Suppressor macrophage (primary cell): ENCODE results near the gene RNF187.

Source experiments
- DNase-seq, 4 experiments: peaks; one replicate each; pipeline ENCODE4 v3.0.0-alpha.2; 2020 to 2022

RNF187 gene

DNA sequence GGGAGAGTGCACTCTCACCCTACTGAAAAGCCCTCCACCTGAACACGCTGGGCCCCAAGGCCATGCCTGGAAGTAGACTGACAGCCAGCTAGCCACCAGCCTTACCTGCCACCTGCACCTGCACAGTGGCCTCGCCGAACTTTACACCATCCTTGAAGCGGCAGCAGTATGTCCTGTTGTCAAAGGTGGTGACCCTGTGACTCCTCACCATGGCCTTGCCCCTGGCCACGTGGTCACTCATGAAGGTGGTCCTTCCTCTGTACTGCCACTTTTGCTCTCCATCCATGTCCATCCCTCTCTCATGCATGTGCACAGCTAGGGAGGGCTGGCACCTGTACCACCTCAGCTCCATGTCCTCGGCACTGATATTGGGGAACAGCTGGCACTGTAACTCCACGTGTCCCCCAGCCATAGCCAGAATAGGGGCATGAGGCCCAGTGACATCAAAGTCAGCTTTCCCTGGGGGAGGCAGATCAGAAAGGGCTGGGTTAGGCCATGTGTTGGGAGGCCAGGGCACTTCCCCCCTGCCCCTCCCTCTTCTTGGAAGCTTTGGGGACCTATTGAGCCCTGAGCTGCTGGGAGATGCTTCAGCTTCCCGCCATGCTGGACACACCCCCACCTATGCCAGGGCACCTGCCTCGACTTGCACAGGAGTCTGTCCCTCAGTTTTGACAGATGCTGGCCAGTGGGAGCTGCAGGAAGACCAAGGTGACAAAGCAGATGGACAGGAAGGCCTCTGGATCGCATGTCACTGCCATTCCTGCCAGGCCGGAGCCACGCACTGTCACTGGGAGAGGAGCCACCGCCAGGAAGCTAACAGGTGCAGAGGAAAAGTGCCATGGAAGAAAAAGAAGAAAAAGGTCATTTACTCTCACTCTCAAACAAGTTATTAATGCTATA lies 24.6 kb downstream of the RNF187 start:
- DNase-seq = no peak

DNA sequence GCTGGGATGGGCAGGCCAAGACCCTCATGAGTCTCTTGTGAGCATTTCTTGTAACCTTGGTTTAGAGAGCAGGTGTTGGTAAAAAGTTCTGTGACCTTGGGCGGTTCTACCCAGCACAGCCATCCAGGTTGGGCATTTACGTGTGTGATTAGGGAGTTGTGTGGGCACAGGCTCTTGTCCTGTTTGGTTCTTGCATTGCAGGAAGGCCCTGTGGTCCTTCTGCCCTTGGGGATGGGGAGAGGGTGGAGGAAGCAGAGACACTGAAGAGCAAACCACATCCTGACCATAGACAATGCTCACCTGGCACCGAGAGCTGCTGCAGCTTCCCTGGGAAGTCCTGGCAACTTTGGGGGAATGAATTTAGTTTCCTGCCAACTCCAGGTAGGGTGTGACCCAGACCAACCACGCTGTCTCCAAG lies 25.6 kb downstream of the RNF187 start:
- DNase-seq = no peak

DNA sequence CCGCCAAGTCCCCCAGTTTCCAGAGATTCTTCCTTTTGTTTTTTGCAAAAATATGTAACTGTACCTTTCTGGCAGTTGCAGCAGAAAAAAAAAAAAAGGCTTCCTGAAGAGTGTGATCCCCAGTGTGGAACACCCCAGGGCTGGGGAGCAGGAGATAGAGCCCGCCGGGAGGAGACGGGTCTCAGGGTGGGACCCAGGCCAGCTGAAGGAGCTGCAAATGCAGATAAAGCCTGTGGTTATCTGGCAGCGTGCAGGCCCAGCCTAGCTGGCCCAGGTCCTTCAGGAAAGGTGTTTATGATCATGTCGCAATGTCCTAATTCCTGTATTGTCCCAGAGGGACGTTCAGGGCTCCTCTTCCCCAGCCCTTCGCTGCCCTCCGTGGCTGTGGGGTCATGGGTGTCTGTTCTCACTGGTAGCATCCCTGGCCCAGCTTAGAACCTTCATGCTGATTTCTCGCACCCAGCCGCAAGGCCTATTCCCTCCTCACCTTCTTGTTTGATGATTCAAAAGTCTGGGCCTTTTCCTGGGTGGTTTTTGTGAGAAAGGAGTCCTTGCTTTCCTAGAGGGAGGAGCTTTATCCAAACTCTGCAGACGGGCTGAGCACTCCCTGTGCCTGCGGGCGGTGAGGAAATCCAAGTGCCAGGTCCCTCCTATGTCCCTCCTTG lies 26.2 kb downstream of the RNF187 start:
- no peak for DNase-seq

DNA sequence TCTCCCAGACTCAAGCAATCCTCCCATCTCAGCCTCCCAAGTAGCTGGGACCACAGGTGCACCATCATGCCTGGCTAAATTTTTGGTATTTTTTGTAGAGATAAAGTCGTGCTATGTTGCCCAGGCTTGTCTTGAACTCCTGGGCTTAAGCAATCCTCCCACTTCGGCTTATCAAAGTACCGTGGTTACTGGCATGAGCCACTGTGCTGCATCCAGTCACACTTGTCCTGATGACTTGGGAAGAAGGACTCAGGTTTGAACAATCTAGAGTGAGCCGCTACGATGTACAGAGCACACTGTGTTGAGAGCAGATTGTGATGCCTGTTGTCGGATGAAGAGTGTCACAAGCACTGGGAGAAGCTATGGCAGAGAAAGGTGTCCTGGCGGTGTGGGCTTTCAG lies 27.2 kb downstream of the RNF187 start:
- DNase-seq = no peak

DNA sequence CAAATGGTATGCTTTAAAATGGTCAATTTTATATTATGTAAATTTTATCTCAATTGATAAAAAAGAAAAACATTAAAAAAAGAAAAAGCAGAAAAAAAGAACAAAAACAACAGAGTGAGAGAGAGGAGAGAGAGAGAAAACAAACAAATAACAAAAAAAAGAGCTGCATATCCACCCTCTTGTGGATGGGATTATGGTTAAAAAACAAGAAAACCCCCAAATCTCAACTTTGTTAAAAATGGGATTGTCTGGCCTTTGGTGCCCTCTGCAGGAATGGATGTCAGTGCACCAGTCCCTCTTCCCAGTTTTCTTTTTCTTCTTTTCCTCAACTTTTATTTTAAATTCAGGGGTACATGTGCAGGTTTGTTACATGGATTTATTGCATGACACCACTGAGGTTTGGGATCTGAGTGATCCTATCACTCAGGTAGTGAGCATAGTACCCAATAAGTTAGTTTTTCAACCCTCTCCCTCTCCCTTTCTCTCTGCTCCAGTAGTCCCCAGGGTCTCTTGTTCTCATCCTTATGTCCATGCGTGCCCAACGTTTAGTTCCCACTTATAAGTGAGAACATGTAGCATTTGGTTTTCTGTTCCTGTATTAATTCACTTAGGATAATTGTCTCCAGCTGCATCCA lies 28.1 kb downstream of the RNF187 start:
- peak; percentile 57 to 64 (median 60) for DNase-seq

DNA sequence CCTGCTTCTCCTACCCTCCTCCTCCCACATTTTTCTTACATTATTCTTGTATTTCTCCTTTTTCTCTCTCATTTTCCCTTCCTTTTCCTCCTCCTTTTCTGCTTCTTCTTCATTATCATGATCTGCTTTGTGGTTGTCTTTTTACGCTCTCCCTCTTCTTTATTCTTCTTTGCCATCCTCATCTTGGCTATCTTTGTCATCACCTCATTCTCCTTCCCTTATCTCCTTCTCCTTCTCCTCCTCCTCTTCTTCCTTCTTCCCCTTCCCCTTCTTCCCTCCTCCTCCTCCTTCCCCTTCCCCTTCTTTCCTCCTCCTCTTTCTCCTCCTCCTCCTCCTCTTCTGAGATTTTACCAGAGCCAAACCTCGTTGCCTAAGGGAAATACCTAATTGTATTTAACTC lies 30.5 kb downstream of the RNF187 start:
- DNase-seq = no peak

DNA sequence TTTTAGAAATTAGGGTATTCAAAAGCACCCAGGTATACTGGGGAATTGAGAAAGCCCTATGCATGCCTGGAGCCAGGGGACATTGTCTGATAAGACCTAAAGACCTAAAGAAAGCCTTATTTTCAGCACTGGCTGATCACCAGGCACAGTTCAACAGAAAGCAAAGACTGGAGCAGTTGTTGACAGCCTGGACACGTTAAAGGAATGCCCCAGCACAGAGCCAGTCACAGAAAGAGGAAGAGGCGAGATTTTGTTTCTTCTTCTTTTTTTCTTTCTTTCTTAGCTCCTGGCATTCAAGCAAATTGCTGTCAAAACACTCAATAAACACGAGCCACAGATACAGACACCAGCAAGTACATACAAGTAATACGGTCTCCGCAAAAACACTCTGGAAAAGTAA lies 40.4 kb downstream of the RNF187 start:
- peak; percentile 2 to 26 (median 14) for DNase-seq

DNA sequence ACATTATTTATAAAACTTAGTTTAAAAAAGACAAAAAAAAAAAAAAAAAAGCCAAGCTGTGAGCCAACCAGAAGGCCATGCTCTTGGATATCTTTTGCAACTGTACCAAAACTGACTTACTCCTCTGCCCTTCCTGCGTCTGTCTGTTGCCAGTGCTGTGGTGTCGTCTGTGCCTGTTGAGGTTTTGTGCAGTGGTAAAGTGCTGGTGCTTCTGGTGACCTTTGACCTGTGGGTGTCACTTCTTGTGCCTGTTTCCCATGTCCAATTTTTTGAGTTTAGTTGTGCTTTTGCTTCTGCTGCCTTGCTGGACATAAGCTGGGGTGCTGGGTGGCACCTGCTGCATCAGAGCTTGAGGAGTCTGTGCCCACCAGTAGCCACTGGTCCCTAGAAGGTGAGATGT lies 41.4 kb downstream of the RNF187 start:
- DNase-seq = no peak

DNA sequence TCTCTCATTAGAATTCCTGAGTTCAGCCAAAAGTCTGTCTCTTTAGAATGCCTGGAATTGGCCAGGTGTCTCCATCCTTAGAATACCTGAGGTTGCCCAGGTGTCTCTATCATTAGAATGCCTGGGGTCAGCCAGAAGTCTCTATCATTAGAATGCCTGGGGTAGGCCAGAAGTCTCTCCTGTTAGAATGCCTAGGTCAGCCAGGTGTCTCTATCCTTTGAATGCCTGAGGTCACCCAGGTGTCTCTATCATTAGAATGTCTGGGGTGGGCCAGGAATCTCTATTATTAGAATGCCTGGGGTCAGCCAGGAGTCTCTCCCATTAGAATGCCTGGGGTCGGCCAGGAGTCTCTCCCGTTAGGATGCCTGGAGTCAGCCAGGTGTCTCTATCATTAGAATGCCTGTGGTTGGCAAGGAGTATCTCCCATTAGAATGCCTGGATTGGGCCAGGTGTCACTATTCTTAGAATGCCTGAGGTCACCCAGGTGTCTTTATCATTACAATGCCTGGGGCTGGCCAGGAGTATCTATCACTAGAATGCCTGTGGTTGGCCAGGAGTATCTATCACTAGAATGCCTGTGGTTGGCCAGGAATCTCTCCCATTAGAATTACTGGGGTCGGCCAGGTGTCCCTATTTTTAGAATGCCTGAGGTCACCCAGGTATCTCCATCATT lies 43.0 kb downstream of the RNF187 start:
- no peak for DNase-seq

DNA sequence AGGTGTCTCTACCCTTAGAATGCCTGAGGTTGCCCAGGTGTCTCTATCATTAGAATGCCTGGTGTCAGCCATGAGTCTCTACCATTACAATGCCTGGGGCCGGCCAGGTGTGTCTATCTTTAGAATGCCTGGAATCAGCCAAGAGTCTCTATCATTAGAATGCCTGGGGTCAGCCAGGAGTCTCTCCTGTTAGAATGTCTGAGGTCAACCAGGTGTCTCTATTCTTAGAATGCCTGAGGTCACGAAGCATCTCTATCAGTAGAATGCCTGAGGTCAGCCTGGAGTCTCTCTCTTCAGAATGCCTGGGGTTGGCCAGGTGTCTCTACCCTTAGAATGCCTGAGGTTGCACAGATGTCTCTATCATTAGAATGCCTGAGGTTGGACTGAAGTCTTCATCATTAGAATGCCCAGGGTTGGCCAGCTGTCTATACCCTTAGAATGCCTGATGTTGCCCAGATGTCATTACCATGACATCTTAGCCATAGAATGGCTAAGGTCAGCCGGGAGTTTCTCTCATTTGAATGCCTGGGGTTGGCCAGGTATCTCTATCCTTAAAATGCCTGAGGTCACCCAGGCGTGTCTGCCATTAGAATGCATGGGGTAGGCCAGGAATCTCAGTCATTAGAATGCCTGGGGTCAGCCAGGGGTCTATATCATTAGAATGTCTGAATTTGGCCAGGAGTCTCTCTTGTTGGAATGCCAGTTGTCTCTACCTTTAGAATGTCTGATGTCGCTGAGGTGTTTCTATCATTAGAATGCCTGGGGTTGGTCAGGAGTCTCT lies 44.0 kb downstream of the RNF187 start:
- DNase-seq = no peak

DNA sequence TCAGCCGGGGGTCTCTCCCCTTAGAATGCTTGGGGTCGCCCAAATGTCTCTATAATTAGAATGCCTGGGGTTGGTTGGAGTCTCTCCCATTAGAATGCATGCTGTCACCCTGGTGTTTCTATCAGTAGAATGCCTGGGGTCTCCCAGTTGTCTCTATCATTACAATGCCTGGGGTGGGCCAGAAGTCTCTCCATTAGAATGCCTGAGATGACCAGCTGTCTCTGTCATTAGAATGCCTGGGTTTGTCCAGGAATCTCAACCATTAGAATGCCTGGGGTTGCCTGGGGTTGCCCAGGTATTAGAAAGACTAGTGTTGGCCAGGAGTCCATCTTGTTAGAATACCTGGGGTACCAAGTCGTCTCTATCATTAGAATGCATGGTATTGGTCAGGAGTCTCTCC lies 51.6 kb downstream of the RNF187 start:
- DNase-seq = no peak

DNA sequence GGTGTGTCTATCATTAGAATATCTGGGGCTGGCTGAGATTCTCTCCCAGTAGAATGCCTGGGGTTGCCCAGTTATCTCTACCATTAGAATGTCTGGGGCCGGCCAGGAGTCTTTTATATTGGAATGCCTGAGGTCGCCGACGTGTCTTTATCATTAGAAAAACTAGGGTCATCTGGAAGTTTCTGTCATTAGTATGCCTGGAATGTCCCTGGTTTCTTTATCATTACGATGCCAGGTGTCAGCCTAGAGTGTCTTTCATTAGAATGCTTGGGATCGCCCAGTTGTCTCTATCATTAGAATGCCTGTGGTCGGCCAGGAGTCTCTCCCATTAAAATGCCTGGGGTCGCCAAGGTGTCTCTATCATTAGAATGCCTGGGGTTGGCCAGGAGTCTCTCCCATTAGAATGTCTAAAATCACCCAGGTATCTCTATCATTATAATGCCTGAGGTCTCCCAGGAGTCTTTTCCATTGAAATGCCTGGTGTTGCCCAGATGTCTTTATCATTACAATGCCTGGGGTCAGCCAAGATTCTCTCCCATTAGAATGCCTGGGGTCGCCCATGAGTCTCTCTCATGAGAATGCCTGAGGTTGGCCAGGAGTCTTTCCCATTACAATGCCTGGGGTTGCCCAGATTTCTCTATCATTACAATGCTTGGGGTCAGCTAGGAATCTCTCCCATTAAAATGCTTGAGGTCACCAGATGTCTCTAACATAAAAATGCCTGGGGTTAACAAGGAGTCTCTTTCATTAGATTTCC lies 53.2 kb downstream of the RNF187 start:
- DNase-seq = no peak

DNA sequence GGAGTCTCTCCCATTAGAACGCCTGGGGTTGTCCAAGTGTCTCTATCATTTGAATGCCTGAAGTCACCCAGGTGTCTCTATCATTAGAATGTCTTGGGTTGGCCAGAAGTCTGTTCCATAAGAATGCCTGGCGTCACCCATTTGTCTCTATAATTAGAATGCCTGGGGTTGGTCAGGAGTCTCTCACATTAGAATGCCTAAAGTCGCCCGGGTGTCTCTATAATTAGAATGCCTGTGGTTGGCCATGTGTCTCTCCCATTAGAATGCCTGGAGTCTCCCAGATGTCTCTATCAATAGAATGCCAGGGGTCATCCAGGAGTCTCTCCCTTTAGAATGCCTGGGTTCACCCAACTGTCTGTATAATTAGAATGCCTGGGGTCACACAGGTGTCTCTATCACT lies 54.5 kb downstream of the RNF187 start:
- no peak for DNase-seq

DNA sequence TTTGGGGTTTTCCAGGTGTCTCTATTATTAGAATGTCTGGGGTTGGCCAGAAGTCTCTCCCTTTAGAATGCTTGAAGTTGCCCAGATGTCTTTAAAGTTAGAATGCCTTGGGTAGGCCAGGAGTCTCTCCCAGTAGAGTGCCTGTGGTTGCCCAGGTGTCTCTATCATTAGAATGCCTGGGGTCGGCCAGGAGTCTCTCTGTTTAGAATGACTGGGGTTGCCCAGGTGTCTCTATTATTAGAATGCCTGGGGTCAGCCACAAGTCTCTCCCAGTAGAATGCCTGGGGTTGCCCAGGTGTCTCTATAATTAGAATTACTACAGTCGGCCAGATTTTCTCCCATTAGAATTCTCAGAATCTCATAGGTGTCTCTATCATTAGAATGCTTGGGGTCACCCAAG lies 55.2 kb downstream of the RNF187 start:
- no peak for DNase-seq

DNA sequence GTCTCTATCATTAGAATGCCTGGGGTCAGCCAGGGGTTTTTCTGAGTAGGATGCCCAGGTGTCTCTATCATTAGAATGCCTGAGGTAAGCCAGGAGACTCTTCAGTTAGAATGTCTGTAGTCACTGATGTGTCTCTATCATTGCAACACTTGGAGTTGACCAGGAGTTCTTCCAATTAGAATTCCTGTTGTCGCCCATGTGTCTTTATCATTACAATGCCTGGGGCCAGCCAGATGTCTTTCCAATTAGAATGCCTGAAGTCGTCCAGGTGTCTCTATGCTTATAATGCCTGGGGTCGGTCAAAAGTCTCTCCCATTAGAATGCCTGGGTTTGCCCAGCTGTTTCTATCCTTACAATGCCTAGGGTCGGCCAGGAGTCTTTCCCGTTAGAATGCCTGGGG lies 55.8 kb downstream of the RNF187 start:
- DNase-seq = no peak

DNA sequence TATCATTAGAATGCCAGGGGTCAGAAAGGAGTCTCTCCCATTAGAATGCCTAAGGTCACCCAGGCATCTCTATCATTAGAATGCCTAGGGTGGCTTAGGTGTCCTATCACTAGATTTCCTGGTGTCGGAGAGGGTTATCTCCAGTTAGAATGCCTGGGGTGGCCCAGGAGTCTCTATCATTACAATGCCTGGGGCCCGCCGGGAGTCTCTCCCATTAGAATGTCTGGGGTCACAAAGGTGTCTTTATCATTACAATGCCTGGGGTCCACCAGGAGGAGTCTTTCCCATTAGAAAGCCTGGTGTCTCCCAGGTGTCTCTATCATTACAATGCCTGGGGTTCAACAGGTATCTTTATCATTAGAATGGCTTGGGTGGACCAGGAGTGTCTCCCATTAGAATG lies 56.2 kb downstream of the RNF187 start:
- DNase-seq = no peak

DNA sequence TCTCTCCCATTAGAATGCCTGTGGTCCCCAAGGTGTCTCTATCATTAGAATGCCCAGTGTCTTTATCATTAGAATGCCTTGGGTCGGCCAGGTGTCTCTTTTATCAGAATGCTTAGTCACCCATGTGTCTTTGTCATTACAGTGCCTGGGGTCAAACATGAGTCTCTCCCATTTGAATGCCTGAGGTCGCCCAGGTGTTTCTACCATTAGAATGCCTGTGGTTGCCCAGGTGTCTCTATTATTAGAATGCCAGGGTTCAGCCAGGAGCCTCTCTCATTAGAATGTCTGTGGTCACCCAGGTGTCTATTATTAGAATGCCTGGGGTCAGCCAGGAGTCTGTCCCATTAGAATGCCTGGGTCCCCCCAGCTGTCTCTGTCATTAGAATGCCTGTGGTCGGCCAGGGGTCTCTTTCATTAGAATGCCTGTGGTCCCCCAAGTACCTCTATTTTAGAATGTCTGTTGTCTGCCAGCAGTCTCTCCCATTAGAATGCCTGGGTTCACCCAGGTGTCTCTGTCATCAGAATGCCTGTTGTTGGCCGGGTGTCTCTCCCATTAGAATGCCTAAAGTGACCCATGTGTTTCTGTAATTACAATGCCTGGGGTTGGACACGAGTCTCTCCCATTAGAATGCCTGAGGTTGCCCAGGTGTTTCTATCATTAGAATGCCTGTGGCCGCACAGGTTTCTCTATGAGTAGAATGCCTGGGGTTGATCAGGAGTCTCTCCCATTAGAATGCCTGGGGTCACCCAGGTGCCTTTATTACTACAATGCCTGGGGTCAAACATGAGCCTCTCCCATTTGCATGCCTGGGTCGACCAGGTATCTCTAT lies 57.1 kb downstream of the RNF187 start:
- DNase-seq = no peak

DNA sequence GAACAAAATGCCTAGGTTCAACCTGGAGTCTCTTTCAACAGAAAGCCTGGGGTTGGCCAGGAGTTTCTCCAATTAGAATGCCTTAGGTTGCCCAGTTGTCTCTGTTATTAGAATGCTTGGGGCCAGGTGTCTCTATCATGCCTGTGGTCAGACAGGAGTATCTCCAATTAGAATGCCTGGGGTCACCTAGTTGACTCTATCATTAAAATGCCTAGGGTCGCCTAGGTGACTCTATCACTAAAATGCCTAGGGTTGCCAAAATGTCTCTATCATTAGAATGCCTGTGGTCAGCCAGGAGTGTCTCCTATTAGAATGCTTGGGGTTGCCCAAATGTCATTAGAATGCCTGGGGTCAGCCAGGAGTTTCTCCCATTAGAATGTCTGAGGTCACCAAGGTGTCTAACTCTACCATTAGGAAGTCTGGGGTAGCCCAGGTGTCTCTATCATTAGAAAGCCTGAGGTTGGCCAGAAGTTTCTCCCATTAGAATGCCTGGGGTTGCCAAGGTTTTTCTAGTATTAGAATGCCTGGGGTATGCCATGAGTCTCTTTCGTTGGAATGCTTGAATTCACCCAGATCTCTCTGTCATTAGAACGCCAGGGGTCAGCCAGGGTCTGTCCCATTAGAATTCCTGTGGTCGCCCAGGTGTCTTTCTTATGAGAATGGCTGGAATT lies 57.9 kb downstream of the RNF187 start:
- DNase-seq = no peak
